HPDE6-E6E7 (cell line): ENCODE measurements around the gene PIN1.
"Not testable (repeated sequence)": the region's sequence is repeated elsewhere in the genome, so short reads cannot be mapped to it uniquely, and the experiment has no call there.

ENCODE experiments used
- DNase-seq: peaks from one replicate; pipeline ENCODE4 v3.0.0; 2011; ENCODE audit warnings: missing footprints; ENCODE audit errors: extremely low spot score

The PIN1 gene

GRCh38 chr19:9818734-9819595 lies 16.2 kb upstream of the PIN1 start, which contains the start of gene FBXL12:
Gene FBXL12 (minus strand): TSS chr19:9819079. CDS start chr19:9818813, 266 bp downstream.
- DNase-seq, result peak; percentile 87

- no peak for DNase-seq
Measured at GRCh38 chr19:9819596-9819909, 15.6 kb upstream of the PIN1 start.

- not testable (repeated sequence) for DNase-seq
Measured at GRCh38 chr19:9820034-9820433, 15.1 kb upstream of the PIN1 start.

GRCh38 chr19:9823816-9824215 lies 11.3 kb upstream of the PIN1 start:
- no peak for DNase-seq

GRCh38 chr19:9827289-9828238 lies 7.6 kb upstream of the PIN1 start, which contains the start of gene UBL5:
Gene UBL5 (plus strand): TSS chr19:9827918. CDS start chr19:9828338, 420 bp downstream.
- DNase-seq, result peak; percentile 93

GRCh38 chr19:9828551-9829063 lies 6.5 kb upstream of the PIN1 start:
- DNase-seq, result no peak

- DNase-seq, result no peak
Measured at GRCh38 chr19:9834307-9834725, 802 bp upstream of the PIN1 start.

GRCh38 chr19:9835507-9835949 lies 410 bp downstream of the PIN1 start:
- DNase-seq, result no peak

GRCh38 chr19:9836021-9836420 lies 903 bp downstream of the PIN1 start:
- no peak for DNase-seq

GRCh38 chr19:9838324-9838723 lies 3.2 kb downstream of the PIN1 start:
- no peak for DNase-seq

- no peak for DNase-seq
Measured at GRCh38 chr19:9839415-9839814, 4.3 kb downstream of the PIN1 start.

- DNase-seq, result no peak
Measured at GRCh38 chr19:9842834-9843625, 7.9 kb downstream of the PIN1 start.

- not testable (repeated sequence) for DNase-seq
Measured at GRCh38 chr19:9843626-9844273, 8.6 kb downstream of the PIN1 start.

- DNase-seq, result peak; percentile 90
Measured at GRCh38 chr19:9847087-9847671, 12.1 kb downstream of the PIN1 start.

GRCh38 chr19:9848060-9848459 lies 12.9 kb downstream of the PIN1 start:
- no peak for DNase-seq

GRCh38 chr19:9848762-9849161 lies 13.6 kb downstream of the PIN1 start:
- DNase-seq, result no peak

- no peak for DNase-seq
Measured at GRCh38 chr19:9849791-9850190, 14.7 kb downstream of the PIN1 start.

- DNase-seq, result no peak
Measured at GRCh38 chr19:9850235-9850959, 15.3 kb downstream of the PIN1 start.

GRCh38 chr19:9854282-9854846 lies 19.2 kb downstream of the PIN1 start:
- no peak for DNase-seq
